Choroid plexus epithelial cell (primary cell): ENCODE measurements around the gene PCDH10.

Experiments used
- DNase-seq: peaks from one replicate; pipeline ENCODE4 v3.0.0-alpha.2; 2010; ENCODE audit warnings: low read depth
- H3K4me3 ChIP-seq: 2 replicates; pipeline ENCODE4 v1.5.1; 2011; ENCODE audit warnings: low read depth, mild to moderate bottlenecking, control low read depth, low read length, moderate library complexity
- TF ChIP-seq, protein P1 (sequence below): conservative IDR thresholded peaks from 2 replicates; pipeline ENCODE4 v1.5.1; 2011; ENCODE audit warnings: low read depth, mild to moderate bottlenecking, control low read depth, inconsistent platforms, low read length, moderate library complexity

Gene PCDH10

DNA sequence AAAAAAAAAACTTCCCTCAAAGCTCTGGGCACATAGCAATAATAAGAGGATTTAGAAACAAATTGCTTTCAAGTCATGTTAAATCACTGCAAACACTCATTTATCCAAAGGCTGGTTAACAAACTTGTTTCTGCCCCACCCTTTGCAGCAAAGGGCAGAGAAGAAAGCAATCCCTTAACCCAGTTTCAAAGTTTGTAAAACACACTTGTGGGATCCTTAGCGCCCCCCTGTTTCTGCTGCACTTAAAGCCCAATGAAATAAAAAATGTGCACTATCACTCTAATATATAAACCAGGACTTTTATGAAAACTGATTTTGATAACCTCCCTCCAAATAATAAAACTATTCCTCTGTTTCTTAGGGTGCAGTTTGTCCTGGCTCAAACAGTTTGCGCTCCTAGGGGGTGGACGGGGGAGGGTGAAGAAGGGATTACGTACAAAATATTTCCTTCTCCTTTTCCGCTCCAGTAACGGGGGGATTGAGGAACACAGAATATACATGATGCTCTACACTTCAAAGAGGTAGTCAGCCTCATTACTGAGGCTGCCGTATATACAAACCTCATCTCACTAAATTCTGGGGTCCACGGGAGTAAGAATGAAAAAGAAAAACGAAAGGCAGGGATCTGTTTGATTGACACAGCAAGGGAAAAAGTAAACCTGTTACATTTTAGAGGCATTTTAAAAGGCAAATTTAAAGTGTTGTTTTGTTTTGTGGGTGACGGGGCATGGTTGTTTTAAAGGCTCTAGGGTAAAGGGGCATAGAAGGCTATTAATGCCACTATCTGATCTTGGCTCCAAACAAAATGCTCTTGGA, 3.1 kb upstream of the PCDH10 start:
- DNase-seq: no peak
- TF ChIP-seq, protein P1, sequence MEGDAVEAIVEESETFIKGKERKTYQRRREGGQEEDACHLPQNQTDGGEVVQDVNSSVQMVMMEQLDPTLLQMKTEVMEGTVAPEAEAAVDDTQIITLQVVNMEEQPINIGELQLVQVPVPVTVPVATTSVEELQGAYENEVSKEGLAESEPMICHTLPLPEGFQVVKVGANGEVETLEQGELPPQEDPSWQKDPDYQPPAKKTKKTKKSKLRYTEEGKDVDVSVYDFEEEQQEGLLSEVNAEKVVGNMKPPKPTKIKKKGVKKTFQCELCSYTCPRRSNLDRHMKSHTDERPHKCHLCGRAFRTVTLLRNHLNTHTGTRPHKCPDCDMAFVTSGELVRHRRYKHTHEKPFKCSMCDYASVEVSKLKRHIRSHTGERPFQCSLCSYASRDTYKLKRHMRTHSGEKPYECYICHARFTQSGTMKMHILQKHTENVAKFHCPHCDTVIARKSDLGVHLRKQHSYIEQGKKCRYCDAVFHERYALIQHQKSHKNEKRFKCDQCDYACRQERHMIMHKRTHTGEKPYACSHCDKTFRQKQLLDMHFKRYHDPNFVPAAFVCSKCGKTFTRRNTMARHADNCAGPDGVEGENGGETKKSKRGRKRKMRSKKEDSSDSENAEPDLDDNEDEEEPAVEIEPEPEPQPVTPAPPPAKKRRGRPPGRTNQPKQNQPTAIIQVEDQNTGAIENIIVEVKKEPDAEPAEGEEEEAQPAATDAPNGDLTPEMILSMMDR: peak; percentile 13
- peak overlapping the region; percentile 64 for H3K4me3 ChIP-seq

DNA sequence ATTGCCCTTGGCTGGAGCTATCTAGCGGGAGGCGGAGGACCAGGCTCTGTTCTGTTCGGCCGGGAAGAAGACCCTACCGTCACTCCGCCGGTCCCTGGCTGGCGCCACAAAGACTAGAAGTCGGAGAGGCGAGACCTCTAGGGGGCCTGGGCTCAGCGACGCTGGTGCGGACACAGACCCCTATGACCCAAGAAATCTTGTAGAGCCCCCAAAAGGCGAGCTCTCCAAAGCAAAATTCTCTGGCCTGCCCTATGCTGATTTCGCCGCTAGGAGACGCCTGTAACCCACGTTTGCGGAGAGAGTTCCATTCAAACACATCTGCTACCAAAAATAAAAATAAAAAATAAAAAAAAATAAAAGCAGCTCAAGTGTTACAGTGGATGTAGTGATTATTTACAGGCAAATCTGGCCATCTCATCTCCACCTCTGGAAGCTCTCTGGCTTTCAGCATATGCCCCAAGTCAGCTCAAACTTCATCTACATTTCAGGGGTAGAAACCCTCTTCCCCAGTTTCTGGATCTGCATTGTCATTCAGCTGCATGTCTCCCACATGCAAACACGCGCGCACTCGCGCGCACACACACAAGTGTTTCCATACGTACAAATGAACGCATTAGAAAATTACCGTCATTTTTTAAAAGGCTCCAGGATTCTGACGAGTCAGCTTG, 2.4 kb upstream of the PCDH10 start:
- peak overlapping the region; percentile 64 for H3K4me3 ChIP-seq
- peak; percentile 76 for DNase-seq
- TF ChIP-seq, protein P1: peak; percentile 97

DNA sequence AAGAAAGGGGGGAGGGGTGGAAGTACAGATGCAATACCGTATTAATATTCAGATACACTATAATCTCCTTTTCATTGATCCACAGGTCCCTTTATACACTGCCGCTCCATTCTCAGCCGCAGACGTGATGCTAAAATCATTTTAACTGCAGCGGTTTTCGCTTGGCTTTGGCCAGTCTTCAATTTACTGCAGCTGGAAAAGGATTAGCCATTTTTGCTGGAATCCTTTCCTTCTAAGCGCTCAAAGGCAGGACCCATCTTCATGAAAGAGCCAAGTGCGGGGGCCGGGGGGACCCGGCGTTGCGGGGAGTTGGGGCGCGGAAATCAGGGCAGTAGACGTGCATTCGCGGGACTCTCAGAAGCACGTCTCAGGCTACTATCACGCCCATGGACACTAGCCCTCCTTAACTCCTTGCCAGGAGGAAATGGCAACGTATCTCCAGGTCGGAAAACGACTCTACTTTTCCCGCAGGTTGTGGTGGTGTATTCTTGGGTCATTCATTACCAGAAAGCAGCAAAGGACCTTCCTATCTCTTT, 1.7 kb upstream of the PCDH10 start:
- TF ChIP-seq, protein P1: no peak
- peak; percentile 17 for DNase-seq
- peak overlapping the region; percentile 64 for H3K4me3 ChIP-seq

DNA sequence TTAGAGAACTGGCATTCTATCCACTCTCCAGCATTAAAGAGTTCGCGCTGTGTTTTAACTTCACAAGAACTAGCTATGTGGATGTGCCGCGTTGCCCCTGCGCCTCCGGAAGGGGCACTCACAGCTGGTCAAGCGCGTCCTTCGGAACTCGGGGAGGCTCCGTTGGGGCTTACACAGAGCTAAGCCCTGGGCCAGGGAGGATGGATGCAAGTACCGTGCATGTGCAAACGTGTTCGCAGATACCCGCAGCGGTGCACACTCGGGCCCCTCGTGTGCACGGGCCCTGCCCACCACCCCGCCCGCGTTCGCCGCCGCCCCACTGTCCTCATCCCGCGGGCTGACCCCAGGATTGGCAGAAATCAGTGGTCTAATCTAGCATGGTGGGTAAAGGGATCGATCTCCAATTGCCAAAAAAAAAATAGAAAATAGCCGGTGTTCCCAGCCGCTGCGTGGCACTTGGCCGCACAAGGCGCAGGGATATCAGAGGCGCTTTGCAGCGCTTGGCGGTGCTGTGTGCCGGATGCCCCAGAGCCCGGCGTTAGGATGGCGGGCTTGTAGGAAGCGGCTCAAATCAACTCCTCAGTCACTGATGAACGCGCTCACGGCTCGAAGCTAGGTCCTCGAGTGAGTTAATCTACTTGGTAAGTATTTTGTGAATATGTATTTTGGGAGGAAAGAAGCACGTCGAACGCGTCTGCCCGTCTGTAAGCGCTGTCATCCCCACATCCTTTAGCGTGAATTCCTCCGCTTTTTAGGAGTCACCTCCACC, 989 bp upstream of the PCDH10 start:
- TF ChIP-seq, protein P1: peak; percentile 14
- DNase-seq: peak; percentile 61
- peak overlapping the region; percentile 64 for H3K4me3 ChIP-seq

DNA sequence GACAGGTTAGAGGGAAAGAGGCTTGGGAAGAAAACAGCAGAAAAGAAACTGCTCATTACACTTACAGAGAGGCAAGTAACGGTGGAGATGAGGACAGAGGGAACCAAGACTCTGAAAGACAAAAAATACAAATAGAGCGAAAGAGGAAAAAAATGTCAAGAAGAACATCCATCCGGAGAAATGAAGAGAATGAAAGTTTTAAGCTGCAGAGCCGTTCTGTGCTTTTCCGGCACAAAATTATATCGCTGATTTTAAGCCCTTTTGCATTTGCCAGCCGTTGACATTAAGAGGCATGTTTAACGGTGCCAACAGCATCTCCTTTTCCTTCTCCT, 236 bp downstream of the PCDH10 start:
- no peak for DNase-seq
- peak overlapping the region; percentile 64 for H3K4me3 ChIP-seq
- TF ChIP-seq, protein P1: no peak

DNA sequence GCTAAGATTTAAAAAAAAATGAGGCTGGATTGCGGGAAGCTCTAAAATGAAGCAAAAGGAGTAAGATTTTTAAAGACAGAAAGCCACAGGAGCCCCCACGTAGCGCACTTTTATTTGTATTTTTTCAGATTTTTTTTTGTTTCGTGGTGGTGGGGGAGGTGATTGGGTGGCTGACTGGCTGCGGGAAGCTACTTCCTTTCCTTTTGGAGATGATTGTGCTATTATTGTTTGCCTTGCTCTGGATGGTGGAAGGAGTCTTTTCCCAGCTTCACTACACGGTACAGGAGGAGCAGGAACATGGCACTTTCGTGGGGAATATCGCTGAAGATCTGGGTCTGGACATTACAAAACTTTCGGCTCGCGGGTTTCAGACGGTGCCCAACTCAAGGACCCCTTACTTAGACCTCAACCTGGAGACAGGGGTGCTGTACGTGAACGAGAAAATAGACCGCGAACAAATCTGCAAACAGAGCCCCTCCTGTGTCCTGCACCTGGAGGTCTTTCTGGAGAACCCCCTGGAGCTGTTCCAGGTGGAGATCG, 908 bp downstream of the PCDH10 start:
- DNase-seq: peak; percentile 15
- TF ChIP-seq, protein P1: no peak
- peak overlapping the region; percentile 64 for H3K4me3 ChIP-seq
